ENCODE results near the gene CLSTN1. TPM values are rescaled to one million over a fixed set of nuclear protein-coding genes. Genes with fewer than 3 reads are reported as not detected.

The CLSTN1 gene
- total and polyA plus RNA-seq, 10 donors: 28.8 to 70.7 (median 60.5) TPM

DNA sequence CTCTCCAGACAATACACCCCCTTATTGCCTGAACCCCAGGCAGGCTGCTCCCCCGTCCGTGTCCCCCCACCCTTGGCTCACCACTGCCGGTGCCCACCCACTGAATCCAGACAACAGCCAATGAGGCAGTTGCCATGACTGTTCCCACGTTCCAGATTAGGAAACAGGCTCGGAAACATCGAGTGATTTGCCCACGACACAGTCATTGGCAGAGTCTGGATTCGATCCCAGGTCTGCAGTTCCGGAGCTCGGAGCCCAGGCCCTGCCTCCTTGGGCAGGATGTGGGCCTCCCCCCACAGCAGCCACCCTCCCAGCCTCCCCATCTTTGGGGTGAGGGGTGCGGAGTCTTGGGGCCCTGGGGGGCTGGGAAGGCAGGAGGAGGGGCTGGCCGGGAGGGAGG is 20.3 kb upstream of the CLSTN1 start:
- Histone ChIP-seq H3K27me3 (replicated peaks in 1 of 7) (peaks cover 0 to 12% (median 0%) of the 10 kb centered on the region in 7 donors), H3K4me3 (no peak overlapping the region), H3K27ac (no peak overlapping the region), H3K36me3 (peaks cover 0 to 4% (median 0%) of the 10 kb centered on the region in 6 donors), H3K4me1 (peaks cover 0 to 9% (median 3%) of the 10 kb centered on the region in 6 donors), H3K9me3 (no peaks in the 10 kb centered on the region)
- peak; percentile 47 for DNase-seq
- no peak for TF ChIP-seq POLR2A (IDR thresholded peaks at IDR 0.05)
- no peak for TF ChIP-seq POLR2AphosphoS5 (IDR thresholded peaks at IDR 0.05)
- TF ChIP-seq, protein P1, sequence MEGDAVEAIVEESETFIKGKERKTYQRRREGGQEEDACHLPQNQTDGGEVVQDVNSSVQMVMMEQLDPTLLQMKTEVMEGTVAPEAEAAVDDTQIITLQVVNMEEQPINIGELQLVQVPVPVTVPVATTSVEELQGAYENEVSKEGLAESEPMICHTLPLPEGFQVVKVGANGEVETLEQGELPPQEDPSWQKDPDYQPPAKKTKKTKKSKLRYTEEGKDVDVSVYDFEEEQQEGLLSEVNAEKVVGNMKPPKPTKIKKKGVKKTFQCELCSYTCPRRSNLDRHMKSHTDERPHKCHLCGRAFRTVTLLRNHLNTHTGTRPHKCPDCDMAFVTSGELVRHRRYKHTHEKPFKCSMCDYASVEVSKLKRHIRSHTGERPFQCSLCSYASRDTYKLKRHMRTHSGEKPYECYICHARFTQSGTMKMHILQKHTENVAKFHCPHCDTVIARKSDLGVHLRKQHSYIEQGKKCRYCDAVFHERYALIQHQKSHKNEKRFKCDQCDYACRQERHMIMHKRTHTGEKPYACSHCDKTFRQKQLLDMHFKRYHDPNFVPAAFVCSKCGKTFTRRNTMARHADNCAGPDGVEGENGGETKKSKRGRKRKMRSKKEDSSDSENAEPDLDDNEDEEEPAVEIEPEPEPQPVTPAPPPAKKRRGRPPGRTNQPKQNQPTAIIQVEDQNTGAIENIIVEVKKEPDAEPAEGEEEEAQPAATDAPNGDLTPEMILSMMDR (IDR thresholded peaks at IDR 0.05 in 8 of 11, conservative IDR thresholded peaks at IDR 0.05 in 3 of 11): no peak
- intact Hi-C loops (cut with DNase I; ENCODE audit: low total_unique reads): no loop called here
- 70 to 80% (median 73%) methylated on average over 12 of the region's 12 CpGs for WGBS, 5 donors

DNA sequence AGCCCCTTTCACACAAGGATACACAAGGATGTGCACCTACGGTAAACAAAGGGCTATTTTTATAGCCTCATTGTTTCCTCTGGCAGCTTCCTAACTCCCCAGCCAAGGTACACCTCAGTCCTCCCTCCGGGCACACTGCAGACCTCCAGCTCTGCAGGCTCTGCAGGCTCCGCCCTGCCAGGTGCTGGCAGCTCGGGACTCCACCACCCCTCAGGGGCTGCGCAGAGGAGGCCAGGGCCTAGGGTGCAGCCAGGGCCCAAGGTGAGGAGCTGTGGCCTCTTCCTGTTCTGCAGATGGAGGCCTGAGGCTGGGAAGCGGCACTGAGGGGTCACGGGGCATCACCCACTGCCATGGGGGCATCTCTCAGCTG is 19.8 kb upstream of the CLSTN1 start:
- WGBS, 5 donors: 77 to 87% (median 82%) methylated on average over 4 to 7 of the region's 7 CpGs
- intact Hi-C loops (cut with DNase I; ENCODE audit: low total_unique reads): no loop called here
- Histone ChIP-seq H3K4me1 (peaks cover 0 to 9% (median 3%) of the 10 kb centered on the region in 6 donors), H3K9me3 (no peaks in the 10 kb centered on the region), H3K36me3 (no peaks in the 10 kb centered on the region), H3K4me3 (no peak overlapping the region), H3K27me3 (replicated peaks in 1 of 7) (peaks cover 0 to 12% (median 0%) of the 10 kb centered on the region in 7 donors), H3K27ac (no peak overlapping the region)
- peak; percentile 68 for DNase-seq
- TF ChIP-seq, protein P1 (IDR thresholded peaks at IDR 0.05 in 8 of 11, conservative IDR thresholded peaks at IDR 0.05 in 3 of 11): no peak
- TF ChIP-seq POLR2AphosphoS5 (IDR thresholded peaks at IDR 0.05) (no peak), POLR2A (IDR thresholded peaks at IDR 0.05) (no peak)

DNA sequence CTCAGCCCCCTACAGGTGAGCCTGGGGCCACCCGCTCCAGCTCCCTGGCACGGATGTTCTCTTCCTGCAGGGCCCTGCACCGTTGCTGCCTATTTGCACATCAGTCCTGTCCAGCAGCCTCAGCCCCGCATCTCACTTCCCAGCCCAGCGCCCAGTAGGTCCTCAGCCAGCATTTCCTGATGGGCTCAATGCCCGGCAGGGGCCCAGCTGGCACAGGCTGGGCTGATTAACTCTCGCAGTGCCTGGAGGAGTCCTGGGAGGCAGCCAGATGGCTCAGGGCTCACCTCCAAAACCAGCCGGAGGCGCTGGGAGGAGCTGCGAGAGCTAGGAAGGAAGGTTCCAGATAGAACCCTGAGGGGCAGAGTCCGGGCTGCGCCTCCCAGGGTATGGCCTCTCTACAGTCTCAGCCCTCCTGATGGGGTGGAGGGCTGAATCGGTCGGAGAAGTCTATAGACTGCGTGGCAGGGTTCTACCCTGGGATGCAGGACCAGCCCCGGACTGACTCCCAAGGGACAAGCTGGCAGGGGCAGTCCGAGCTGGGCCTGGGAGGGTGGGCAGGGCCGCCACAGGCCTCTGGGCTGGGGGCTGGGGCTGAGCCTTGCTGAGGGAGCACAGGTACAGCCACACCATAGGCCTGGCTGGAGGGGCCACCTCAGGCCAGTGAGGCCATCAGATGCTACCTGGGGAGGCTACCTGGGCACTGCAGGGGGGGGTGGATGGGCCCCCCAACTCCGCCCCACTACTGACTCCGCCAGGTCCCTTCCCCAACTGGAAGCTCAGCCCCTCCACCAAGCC is 19.2 kb upstream of the CLSTN1 start:
- H3K4me1 ChIP-seq: peaks cover 0 to 9% (median 3%) of the 10 kb centered on the region in 6 donors
- peaks cover 0 to 12% (median 0%) of the 10 kb centered on the region in 7 donors for H3K27me3 ChIP-seq (replicated peaks in 1 of 7)
- no peak for TF ChIP-seq POLR2A (IDR thresholded peaks at IDR 0.05)
- WGBS, 5 donors: 83 to 91% (median 87%) methylated on average over 16 to 20 of the region's 20 CpGs
- peak; percentile 63 for DNase-seq
- H3K4me3 ChIP-seq: no peak overlapping the region
- H3K36me3 ChIP-seq: no peaks in the 10 kb centered on the region
- no peaks in the 10 kb centered on the region for H3K9me3 ChIP-seq
- no peak overlapping the region for H3K27ac ChIP-seq
- intact Hi-C loops (cut with DNase I; ENCODE audit: low total_unique reads): no loop called here

DNA sequence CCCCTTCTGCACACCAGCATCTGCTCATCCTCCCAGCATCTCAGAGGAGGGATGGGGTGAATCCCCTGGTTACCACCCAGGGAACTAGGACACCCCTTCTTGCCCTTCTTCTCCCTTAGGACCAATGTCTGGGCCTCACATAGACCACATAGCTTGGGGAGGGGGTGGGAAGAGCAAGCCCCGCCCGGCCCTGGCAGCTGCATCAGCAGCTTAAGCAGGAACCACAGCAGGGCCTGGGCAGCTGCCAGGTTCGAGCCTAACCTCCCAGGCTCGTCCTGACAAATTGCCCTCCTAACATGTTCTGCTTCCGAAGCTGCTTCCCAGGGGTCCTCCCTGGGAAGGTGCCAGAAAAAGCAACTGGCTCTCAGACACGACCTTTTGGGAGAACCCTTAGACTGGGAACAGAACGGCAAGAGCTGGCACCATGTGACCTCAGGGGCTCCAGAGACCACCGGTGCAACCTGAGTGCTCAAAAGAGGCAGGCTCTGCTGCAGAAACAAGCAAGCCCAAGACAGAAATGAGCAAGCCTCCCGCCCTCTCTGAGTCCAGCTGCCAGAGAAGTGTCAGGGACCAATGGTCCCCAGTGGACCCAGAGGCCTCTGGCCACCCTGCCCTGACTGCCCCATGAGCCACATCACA is 18.4 kb upstream of the CLSTN1 start:
- Histone ChIP-seq H3K27me3 (replicated peaks in 1 of 7) (peaks cover 0 to 12% (median 0%) of the 10 kb centered on the region in 7 donors), H3K4me1 (peaks cover 0 to 9% (median 3%) of the 10 kb centered on the region in 6 donors), H3K36me3 (no peaks in the 10 kb centered on the region), H3K4me3 (no peak overlapping the region), H3K9me3 (no peaks in the 10 kb centered on the region), H3K27ac (no peak overlapping the region)
- peak; percentile 47 for DNase-seq
- TF ChIP-seq POLR2AphosphoS5 (IDR thresholded peaks at IDR 0.05): no peak
- TF ChIP-seq, protein P1 (IDR thresholded peaks at IDR 0.05 in 8 of 11, conservative IDR thresholded peaks at IDR 0.05 in 3 of 11): no peak
- no peak for TF ChIP-seq POLR2A (IDR thresholded peaks at IDR 0.05)
- intact Hi-C loops (cut with DNase I; ENCODE audit: low total_unique reads): no loop called here
- 53 to 80% (median 65%) methylated on average over 8 to 9 of the region's 9 CpGs for WGBS, 5 donors

Data from spleen (tissue), 11 donors.